ENCODE results near the gene RAD9A.

RAD9A gene

DNA sequence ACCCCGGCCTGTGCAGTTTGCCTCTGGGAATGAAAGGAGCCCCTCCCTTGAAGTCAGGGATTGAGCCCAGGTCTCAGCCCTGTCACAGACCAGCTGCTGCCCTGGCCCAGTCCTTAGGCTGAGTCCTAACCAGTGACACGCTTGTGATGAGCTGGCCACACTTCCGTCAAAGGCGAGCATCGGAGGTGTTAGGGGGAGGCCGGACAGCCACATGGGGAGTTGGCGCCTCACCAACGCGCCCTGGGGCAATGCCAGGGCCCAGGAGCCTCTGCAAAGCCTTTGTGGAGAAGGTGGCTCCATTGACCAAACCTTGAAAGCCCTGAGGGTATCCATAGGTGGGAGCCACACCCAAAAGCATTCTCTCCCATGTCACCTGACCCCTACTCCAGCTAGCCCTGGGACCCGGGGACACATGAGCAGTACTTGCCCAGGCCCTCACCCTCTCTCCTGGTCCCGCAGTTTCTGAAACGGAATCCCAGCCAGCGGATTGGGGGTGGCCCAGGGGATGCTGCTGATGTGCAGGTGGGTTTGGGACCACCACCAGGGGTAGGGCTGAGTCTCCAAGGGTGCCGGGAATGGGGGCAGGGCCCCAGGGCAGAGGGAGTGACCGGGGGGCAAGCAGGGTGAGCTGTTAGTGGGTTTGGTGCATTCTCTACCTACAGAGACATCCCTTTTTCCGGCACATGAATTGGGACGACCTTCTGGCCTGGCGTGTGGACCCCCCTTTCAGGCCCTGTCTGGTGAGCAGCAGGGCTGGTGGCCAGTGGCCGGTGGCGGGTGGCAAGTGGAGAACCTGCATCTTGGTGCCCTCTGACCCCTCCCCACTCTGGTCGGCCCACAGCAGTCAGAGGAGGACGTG lies 42.0 kb downstream of the RAD9A start:
- peaks cover 7% of the 10 kb centered on the region for H3K79me2 ChIP-seq (ENCODE audit: control insufficient read depth, insufficient read depth, low read length)
- no peak overlapping the region for H2BK5ac ChIP-seq (ENCODE audit: low read length)
- peaks cover 5% of the 10 kb centered on the region for H3K36me3 ChIP-seq (ENCODE audit: control insufficient read depth, insufficient read depth, low read length)
- H4K8ac ChIP-seq (ENCODE audit: low read depth, low read length) = no peak overlapping the region
- H3K79me1 ChIP-seq (ENCODE audit: low read length) = peaks cover 7% of the 10 kb centered on the region
- H3K27me3 ChIP-seq (ENCODE audit: insufficient read depth, low read length, poor library complexity) = no peaks in the 10 kb centered on the region
- H3K4me3 ChIP-seq (ENCODE audit: low read length) = no peak overlapping the region
- H3K4ac ChIP-seq (ENCODE audit: low read depth, low read length) = no peak overlapping the region
- no CpG with 5 or more reads among the region's 22 CpGs for WGBS (ENCODE audit: extremely low coverage, insufficient coverage, low lambda C conversion rate)
- no peak overlapping the region for H2AK5ac ChIP-seq (ENCODE audit: low read length)
- H3K56ac ChIP-seq (ENCODE audit: low read length) = no peak overlapping the region
- no peak overlapping the region for H2BK15ac ChIP-seq (replicated peaks; ENCODE audit: low read depth)
- no peak overlapping the region for H3K18ac ChIP-seq (ENCODE audit: low read length)
- no peak overlapping the region for H3K23ac ChIP-seq (ENCODE audit: low read length)
- no peak overlapping the region for H2BK120ac ChIP-seq (ENCODE audit: low read depth, low read length)
- H3K27ac ChIP-seq (ENCODE audit: low read depth, low read length) = no peak overlapping the region
- no peak overlapping the region for H3K4me2 ChIP-seq (ENCODE audit: low read length)
- H3K4me1 ChIP-seq (ENCODE audit: control insufficient read depth, low read depth, low read length) = peaks cover 2% of the 10 kb centered on the region
- H4K5ac ChIP-seq (ENCODE audit: low read length) = no peak overlapping the region
- no peak overlapping the region for H3K9ac ChIP-seq (ENCODE audit: low read length)
- DNase-seq = no peak

DNA sequence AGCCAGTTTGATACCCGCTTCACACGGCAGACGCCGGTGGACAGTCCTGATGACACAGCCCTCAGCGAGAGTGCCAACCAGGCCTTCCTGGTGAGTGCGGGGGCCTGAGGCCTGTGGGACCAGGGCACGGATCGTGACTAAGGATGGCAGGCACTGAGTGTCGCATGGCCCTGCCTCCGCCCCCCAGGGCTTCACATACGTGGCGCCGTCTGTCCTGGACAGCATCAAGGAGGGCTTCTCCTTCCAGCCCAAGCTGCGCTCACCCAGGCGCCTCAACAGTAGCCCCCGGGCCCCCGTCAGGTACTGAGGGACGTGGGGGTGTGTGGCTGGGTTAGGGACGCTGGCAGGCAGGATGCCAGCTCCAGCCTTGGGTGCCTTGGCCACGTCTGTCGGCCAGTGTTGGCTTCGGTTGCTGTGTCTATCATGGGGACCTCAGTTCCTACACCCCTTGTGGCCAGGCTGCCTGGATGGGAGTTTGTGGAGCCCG lies 42.7 kb downstream of the RAD9A start:
- Histone ChIP-seq H3K79me2 (ENCODE audit: control insufficient read depth, insufficient read depth, low read length) (peaks cover under 1% of the 10 kb centered on the region), H3K4me3 (ENCODE audit: low read length) (no peak overlapping the region), H2BK15ac (replicated peaks; ENCODE audit: low read depth) (no peak overlapping the region), H3K27ac (ENCODE audit: low read depth, low read length) (no peak overlapping the region), H3K79me1 (ENCODE audit: low read length) (peaks cover 1% of the 10 kb centered on the region), H4K8ac (ENCODE audit: low read depth, low read length) (no peak overlapping the region), H3K18ac (ENCODE audit: low read length) (no peak overlapping the region), H3K56ac (ENCODE audit: low read length) (no peak overlapping the region), H3K23ac (ENCODE audit: low read length) (no peak overlapping the region), H3K4me1 (ENCODE audit: control insufficient read depth, low read depth, low read length) (peaks cover 2% of the 10 kb centered on the region), H3K4ac (ENCODE audit: low read depth, low read length) (no peak overlapping the region), H3K36me3 (ENCODE audit: control insufficient read depth, insufficient read depth, low read length) (peaks cover 3% of the 10 kb centered on the region), H2BK120ac (ENCODE audit: low read depth, low read length) (no peak overlapping the region), H4K5ac (ENCODE audit: low read length) (no peak overlapping the region), H2AK5ac (ENCODE audit: low read length) (no peak overlapping the region), H3K9ac (ENCODE audit: low read length) (no peak overlapping the region), H3K4me2 (ENCODE audit: low read length) (no peak overlapping the region), H2BK5ac (ENCODE audit: low read length) (no peak overlapping the region), H3K27me3 (ENCODE audit: insufficient read depth, low read length, poor library complexity) (no peaks in the 10 kb centered on the region)
- WGBS (ENCODE audit: extremely low coverage, insufficient coverage, low lambda C conversion rate) = no CpG with 5 or more reads among the region's 23 CpGs
- DNase-seq = no peak

DNA sequence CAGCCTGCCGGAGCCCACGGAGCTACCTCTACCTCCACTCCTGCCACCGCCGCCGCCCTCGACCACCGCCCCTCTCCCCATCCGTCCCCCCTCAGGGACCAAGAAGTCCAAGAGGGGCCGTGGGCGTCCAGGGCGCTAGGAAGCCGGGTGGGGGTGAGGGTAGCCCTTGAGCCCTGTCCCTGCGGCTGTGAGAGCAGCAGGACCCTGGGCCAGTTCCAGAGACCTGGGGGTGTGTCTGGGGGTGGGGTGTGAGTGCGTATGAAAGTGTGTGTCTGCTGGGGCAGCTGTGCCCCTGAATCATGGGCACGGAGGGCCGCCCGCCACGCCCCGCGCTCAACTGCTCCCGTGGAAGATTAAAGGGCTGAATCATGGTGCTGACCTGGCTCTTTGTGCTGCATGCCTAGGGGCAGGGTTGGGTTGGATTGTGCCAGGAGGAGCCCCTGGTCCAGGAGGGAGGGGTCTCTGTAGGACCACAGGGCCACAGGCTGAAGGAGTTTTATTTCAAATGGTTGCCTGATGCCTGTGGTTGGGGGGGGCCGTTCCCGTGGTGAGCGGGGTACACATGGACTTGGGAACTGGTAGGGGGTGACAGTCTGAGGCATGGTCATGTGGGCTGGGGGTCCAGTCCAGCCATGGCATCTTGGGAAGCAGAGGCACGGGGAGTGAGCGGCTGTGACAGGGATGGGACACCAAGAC lies 43.4 kb downstream of the RAD9A start:
- no peak for DNase-seq
- no peaks in the 10 kb centered on the region for H3K27me3 ChIP-seq (ENCODE audit: insufficient read depth, low read length, poor library complexity)
- no peaks in the 10 kb centered on the region for H3K79me1 ChIP-seq (ENCODE audit: low read length)
- no peak overlapping the region for H3K4me3 ChIP-seq (ENCODE audit: low read length)
- WGBS (ENCODE audit: extremely low coverage, insufficient coverage, low lambda C conversion rate) = no CpG with 5 or more reads among the region's 26 CpGs
- no peak overlapping the region for H4K5ac ChIP-seq (ENCODE audit: low read length)
- peak overlapping the region; percentile 11 for H3K56ac ChIP-seq (ENCODE audit: low read length)
- no peak overlapping the region for H2BK15ac ChIP-seq (replicated peaks; ENCODE audit: low read depth)
- no peak overlapping the region for H4K8ac ChIP-seq (ENCODE audit: low read depth, low read length)
- H3K23ac ChIP-seq (ENCODE audit: low read length) = no peak overlapping the region
- H3K4ac ChIP-seq (ENCODE audit: low read depth, low read length) = no peak overlapping the region
- no peak overlapping the region for H3K18ac ChIP-seq (ENCODE audit: low read length)
- no peak overlapping the region for H3K9ac ChIP-seq (ENCODE audit: low read length)
- peaks cover 2% of the 10 kb centered on the region for H3K36me3 ChIP-seq (ENCODE audit: control insufficient read depth, insufficient read depth, low read length)
- no peak overlapping the region for H2BK120ac ChIP-seq (ENCODE audit: low read depth, low read length)
- H3K4me2 ChIP-seq (ENCODE audit: low read length) = no peak overlapping the region
- no peak overlapping the region for H2BK5ac ChIP-seq (ENCODE audit: low read length)
- H3K79me2 ChIP-seq (ENCODE audit: control insufficient read depth, insufficient read depth, low read length) = no peaks in the 10 kb centered on the region
- no peak overlapping the region for H2AK5ac ChIP-seq (ENCODE audit: low read length)
- no peak overlapping the region for H3K27ac ChIP-seq (ENCODE audit: low read depth, low read length)
- peaks cover 2% of the 10 kb centered on the region for H3K4me1 ChIP-seq (ENCODE audit: control insufficient read depth, low read depth, low read length)

DNA sequence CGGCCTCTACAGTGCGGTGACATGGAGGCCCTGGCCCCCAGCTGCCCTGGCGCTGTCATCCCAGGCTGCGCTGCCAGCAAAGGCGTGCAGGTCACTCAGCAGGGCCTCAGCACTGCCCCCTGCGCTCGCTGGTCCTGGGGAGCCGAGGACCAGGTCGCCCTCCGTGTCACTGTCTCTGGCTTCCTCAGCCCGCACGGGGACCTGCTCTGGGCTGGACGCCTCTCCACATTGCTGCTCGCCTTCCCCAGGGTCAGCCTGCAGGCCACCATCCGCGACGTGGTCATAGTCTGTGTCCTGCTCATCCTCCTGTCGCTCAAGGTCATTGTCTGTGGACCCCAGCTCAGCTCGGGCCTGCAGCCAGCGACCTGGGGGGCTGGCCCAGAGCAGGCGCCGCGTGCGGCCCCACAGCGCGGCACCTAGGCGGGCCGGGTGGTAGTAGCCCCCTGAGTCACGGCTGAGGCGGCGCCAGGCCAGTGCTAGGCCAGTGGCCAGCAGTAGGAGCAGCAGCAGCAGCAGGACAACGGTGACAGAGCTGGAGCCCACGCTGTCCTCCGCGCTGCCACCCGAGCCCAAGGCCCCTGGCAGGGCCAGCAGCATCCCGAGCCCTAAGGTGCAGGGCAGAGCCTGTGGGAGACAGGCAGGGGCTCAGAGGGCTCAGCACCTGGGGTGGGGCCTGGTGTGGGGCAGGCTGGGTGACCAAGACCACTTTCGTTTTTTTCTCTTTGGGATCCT lies 44.1 kb downstream of the RAD9A start:
- no peak overlapping the region for H2BK15ac ChIP-seq (replicated peaks; ENCODE audit: low read depth)
- no peak overlapping the region for H2AK5ac ChIP-seq (ENCODE audit: low read length)
- no peak overlapping the region for H2BK120ac ChIP-seq (ENCODE audit: low read depth, low read length)
- no peaks in the 10 kb centered on the region for H3K79me1 ChIP-seq (ENCODE audit: low read length)
- no CpG with 5 or more reads among the region's 38 CpGs for WGBS (ENCODE audit: extremely low coverage, insufficient coverage, low lambda C conversion rate)
- no peak overlapping the region for H4K5ac ChIP-seq (ENCODE audit: low read length)
- no peak overlapping the region for H3K23ac ChIP-seq (ENCODE audit: low read length)
- no peak overlapping the region for H3K4me3 ChIP-seq (ENCODE audit: low read length)
- H3K4ac ChIP-seq (ENCODE audit: low read depth, low read length) = no peak overlapping the region
- H3K9ac ChIP-seq (ENCODE audit: low read length) = peak overlapping the region; percentile 37
- no peak overlapping the region for H3K18ac ChIP-seq (ENCODE audit: low read length)
- peak overlapping the region; percentile 76 for H3K27ac ChIP-seq (ENCODE audit: low read depth, low read length)
- no peak for DNase-seq
- H2BK5ac ChIP-seq (ENCODE audit: low read length) = no peak overlapping the region
- H3K36me3 ChIP-seq (ENCODE audit: control insufficient read depth, insufficient read depth, low read length) = peaks cover 2% of the 10 kb centered on the region
- no peaks in the 10 kb centered on the region for H3K79me2 ChIP-seq (ENCODE audit: control insufficient read depth, insufficient read depth, low read length)
- H4K8ac ChIP-seq (ENCODE audit: low read depth, low read length) = no peak overlapping the region
- H3K4me2 ChIP-seq (ENCODE audit: low read length) = no peak overlapping the region
- H3K56ac ChIP-seq (ENCODE audit: low read length) = peak overlapping the region; percentile 11
- H3K27me3 ChIP-seq (ENCODE audit: insufficient read depth, low read length, poor library complexity) = no peaks in the 10 kb centered on the region
- H3K4me1 ChIP-seq (ENCODE audit: control insufficient read depth, low read depth, low read length) = peaks cover 2% of the 10 kb centered on the region

DNA sequence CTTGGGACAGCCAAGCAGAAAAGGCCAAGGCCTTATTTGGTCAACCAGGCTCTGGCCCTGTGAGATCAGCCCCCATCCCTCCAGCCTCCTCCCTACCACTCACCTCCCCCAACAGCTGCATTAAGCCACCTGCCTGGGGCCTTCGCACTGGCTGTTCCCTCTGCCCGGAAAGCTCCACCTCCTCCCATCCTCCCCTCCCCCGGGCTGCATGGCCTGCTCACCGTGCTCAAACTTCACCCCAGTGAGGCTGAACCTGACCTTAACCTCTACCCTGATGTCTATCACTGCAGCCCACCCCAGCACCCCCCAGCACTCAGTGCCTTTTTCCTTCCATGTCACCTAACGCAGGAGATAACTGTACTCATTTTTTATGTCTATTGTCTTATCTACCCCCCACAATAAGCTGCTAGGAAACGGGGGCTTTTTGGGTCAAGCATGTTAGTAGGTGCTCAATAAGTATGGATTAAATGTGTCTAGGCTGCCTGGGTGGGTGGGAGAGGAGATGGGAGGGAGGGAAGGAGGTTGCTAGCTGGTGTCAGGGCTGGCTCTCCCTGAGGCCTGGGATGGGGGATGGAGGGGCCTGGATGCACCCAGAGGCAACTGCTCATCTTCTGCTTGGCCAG lies 44.8 kb downstream of the RAD9A start:
- H3K4me3 ChIP-seq (ENCODE audit: low read length) = no peak overlapping the region
- peaks cover 2% of the 10 kb centered on the region for H3K4me1 ChIP-seq (ENCODE audit: control insufficient read depth, low read depth, low read length)
- H3K56ac ChIP-seq (ENCODE audit: low read length) = peak overlapping the region; percentile 77
- no peak overlapping the region for H3K4me2 ChIP-seq (ENCODE audit: low read length)
- peaks cover 2% of the 10 kb centered on the region for H3K36me3 ChIP-seq (ENCODE audit: control insufficient read depth, insufficient read depth, low read length)
- WGBS (ENCODE audit: extremely low coverage, insufficient coverage, low lambda C conversion rate) = no CpG with 5 or more reads among the region's 6 CpGs
- no peak overlapping the region for H4K8ac ChIP-seq (ENCODE audit: low read depth, low read length)
- H3K27ac ChIP-seq (ENCODE audit: low read depth, low read length) = peak overlapping the region; percentile 76
- H2BK5ac ChIP-seq (ENCODE audit: low read length) = peak overlapping the region; percentile 6
- peak; percentile 96 for DNase-seq
- no peak overlapping the region for H2BK15ac ChIP-seq (replicated peaks; ENCODE audit: low read depth)
- no peak overlapping the region for H3K23ac ChIP-seq (ENCODE audit: low read length)
- no peaks in the 10 kb centered on the region for H3K79me2 ChIP-seq (ENCODE audit: control insufficient read depth, insufficient read depth, low read length)
- H4K5ac ChIP-seq (ENCODE audit: low read length) = no peak overlapping the region
- no peaks in the 10 kb centered on the region for H3K79me1 ChIP-seq (ENCODE audit: low read length)
- H3K18ac ChIP-seq (ENCODE audit: low read length) = peak overlapping the region; percentile 29
- H3K27me3 ChIP-seq (ENCODE audit: insufficient read depth, low read length, poor library complexity) = no peaks in the 10 kb centered on the region
- no peak overlapping the region for H2BK120ac ChIP-seq (ENCODE audit: low read depth, low read length)
- peak overlapping the region; percentile 42 for H3K9ac ChIP-seq (ENCODE audit: low read length)
- H3K4ac ChIP-seq (ENCODE audit: low read depth, low read length) = peak overlapping the region; percentile 20
- no peak overlapping the region for H2AK5ac ChIP-seq (ENCODE audit: low read length)
